PC-3 (cell line): Measurements from ENCODE around the gene C1QL3. TPM values are rescaled to one million over a fixed set of nuclear protein-coding genes. Genes with fewer than 3 reads are reported as not detected.

Experiments
- ATAC-seq: fragments of 200-7000 bp; cut with Tn5 transposase; 2 replicates; pipeline ENCODE4 v1.9.1; 2020; ENCODE audit warnings: mild to moderate bottlenecking, moderate library complexity
- BruUV-seq: library from RNA; stranded (reverse); fragments of 400-500 nt; replicated peaks from 2 replicates; lab custom pipeline; 2021; lab: Mats Ljungman, UMichigan
- CTCF ChIA-PET: fragments of 300-600 bp; sonication (Branson Sonifier 250); formaldehyde crosslinking; loops from one replicate; lab custom pipeline; 2022; ENCODE audit warnings: antibody characterized with exemption; lab: Charles Lee
- POLR2A ChIA-PET: fragments of 300-600 bp; sonication (Branson Sonifier 250); formaldehyde crosslinking; loops from one replicate; lab custom pipeline; 2022; ENCODE audit warnings: antibody characterized with exemption; ENCODE audit not compliant: unreplicated experiment; lab: Charles Lee
- DNase-seq: peaks from one replicate; pipeline ENCODE4 v3.0.0-alpha.2; 2015
- H2AFZ ChIP-seq: fragments of 300-600 bp; sonication (generic); 2 replicates; pipeline ENCODE4 v1.6.0; 2016; ENCODE audit warnings: antibody characterized with exemption, low read length
- H3F3A ChIP-seq: fragments of 300-600 bp; sonication (generic); one replicate; pipeline ENCODE4 v1.6.0; 2017; ENCODE audit warnings: antibody characterized with exemption, low read length, control low read depth, mild to moderate bottlenecking; ENCODE audit not compliant: unreplicated experiment
- H3K27ac ChIP-seq: fragments of 300-600 bp; sonication (generic); 2 replicates; pipeline ENCODE4 v1.5.1; 2016; ENCODE audit warnings: mild to moderate bottlenecking, low read length
- H3K27me3 ChIP-seq: fragments of 300-600 bp; sonication (generic); 2 replicates; pipeline ENCODE4 v1.6.1; 2016; ENCODE audit warnings: low read length, mixed read lengths
- H3K36me3 ChIP-seq: fragments of 300-600 bp; sonication (generic); 2 replicates; pipeline ENCODE4 v1.6.1; 2016; ENCODE audit warnings: low read depth, mixed run types, low read length, mixed read lengths
- H3K4me1 ChIP-seq: fragments of 300-600 bp; sonication (generic); 2 replicates; pipeline ENCODE4 v1.5.1; 2016; ENCODE audit warnings: low read length; ENCODE audit not compliant: insufficient read depth
- H3K4me2 ChIP-seq: fragments of 300-600 bp; sonication (generic); 2 replicates; pipeline ENCODE4 v1.6.0; 2016; ENCODE audit warnings: low read length
- H3K4me3 ChIP-seq: fragments of 300-600 bp; sonication (generic); 2 replicates; pipeline ENCODE4 v1.5.1; 2016; ENCODE audit warnings: mild to moderate bottlenecking, low read length, mixed read lengths
- H3K79me2 ChIP-seq: fragments of 300-600 bp; sonication (generic); 2 replicates; pipeline ENCODE4 v1.6.1; 2017; ENCODE audit warnings: low read length, mixed read lengths
- H3K9ac ChIP-seq: fragments of 300-600 bp; sonication (generic); 2 replicates; pipeline ENCODE4 v1.6.0; 2016; ENCODE audit warnings: mild to moderate bottlenecking, low read length
- H3K9me2 ChIP-seq: fragments of 300-600 bp; sonication (generic); replicated peaks from 2 replicates; pipeline ENCODE4 v1.6.1; 2016; ENCODE audit warnings: mixed run types, low read length, mixed read lengths
- H3K9me3 ChIP-seq: fragments of 300-600 bp; sonication (generic); 2 replicates; pipeline ENCODE4 v1.6.1; 2016; ENCODE audit warnings: low read length, mixed read lengths
- H4K20me1 ChIP-seq: fragments of 300-600 bp; sonication (generic); 2 replicates; pipeline ENCODE4 v1.6.1; 2016; ENCODE audit warnings: low read length, mixed read lengths
- EZH2 ChIP-seq: fragments of 300-600 bp; sonication (generic); IDR thresholded peaks from one replicate; pipeline ENCODE4 v1.6.1; 2017; ENCODE audit warnings: antibody characterized with exemption, mild to moderate bottlenecking, low read length; ENCODE audit not compliant: unreplicated experiment
- EZH2phosphoT487 ChIP-seq: fragments of 300-600 bp; sonication (generic); IDR thresholded peaks from 2 replicates; pipeline ENCODE4 v1.6.1; 2018; ENCODE audit warnings: mild to moderate bottlenecking, antibody characterized with exemption, low read length, borderline replicate concordance
- intact Hi-C: fragments of 100-400 bp; cut with micrococcal nuclease; formaldehyde crosslinking; loops from 2 replicates; pipeline ENCODE4 v1.9.0; 2023
- total RNA-seq: library from RNA; depleted of rRNA; stranded (reverse); fragments of >200 nt; gene quantifications from 2 replicates; pipeline ENCODE4 v1.2.3, GENCODE V29; 2014
- TF ChIP-seq, protein P1 (sequence below): fragments of 300-600 bp; sonication (generic); conservative IDR thresholded peaks from 2 replicates; pipeline ENCODE4 v1.5.1; 2017; ENCODE audit warnings: antibody characterized with exemption, low read depth, mild to moderate bottlenecking, low read length

The C1QL3 gene
- total RNA-seq, 1 experiment from 2014 or later = not detected

DNA sequence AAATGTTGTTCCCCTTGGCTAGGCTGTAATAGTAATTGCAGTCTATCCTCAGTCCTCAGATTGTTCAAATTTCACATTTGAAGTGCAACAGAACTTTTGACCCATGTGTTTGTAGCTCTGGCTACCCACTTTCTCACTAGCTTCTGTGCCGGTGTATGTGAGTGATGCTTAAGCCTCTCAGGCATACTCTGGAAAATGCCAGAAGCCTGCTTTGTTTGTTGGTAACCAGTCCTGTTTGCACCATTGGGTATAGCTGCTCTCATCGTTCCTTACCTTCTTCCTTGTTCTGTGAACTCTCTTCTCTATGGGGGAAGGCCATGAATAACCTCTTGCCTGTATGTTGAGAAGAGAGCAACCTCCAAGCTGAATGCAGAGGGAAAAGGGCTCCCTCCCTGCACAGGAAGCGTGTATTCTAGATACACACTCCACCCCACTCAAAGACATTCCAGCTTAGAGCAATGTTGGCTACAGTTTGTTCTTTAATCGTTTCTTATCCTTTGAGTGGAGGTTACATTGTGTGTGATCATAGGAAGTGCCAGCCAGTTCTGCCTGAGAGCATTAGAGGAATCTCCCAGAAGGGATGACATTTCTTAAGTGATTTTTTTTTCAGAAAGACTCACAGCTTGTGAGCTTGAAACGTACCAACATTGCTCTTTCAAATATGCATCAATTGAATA is 40.5 kb downstream of the C1QL3 start:
- Histone ChIP-seq H3F3A (no peaks in the 10 kb centered on the region), H3K4me3 (no peak overlapping the region), H3K27me3 (no peaks in the 10 kb centered on the region), H4K20me1 (no peaks in the 10 kb centered on the region), H3K4me2 (no peak overlapping the region), H3K9ac (no peak overlapping the region), H3K9me2 (no peaks in the 10 kb centered on the region), H3K4me1 (no peaks in the 10 kb centered on the region), H3K36me3 (no peaks in the 10 kb centered on the region), H3K79me2 (no peaks in the 10 kb centered on the region), H3K9me3 (no peaks in the 10 kb centered on the region), H3K27ac (no peak overlapping the region), H2AFZ (no peak overlapping the region)
- TF ChIP-seq EZH2phosphoT487 (no peak), EZH2 (no peak)
- TF ChIP-seq, protein P1, sequence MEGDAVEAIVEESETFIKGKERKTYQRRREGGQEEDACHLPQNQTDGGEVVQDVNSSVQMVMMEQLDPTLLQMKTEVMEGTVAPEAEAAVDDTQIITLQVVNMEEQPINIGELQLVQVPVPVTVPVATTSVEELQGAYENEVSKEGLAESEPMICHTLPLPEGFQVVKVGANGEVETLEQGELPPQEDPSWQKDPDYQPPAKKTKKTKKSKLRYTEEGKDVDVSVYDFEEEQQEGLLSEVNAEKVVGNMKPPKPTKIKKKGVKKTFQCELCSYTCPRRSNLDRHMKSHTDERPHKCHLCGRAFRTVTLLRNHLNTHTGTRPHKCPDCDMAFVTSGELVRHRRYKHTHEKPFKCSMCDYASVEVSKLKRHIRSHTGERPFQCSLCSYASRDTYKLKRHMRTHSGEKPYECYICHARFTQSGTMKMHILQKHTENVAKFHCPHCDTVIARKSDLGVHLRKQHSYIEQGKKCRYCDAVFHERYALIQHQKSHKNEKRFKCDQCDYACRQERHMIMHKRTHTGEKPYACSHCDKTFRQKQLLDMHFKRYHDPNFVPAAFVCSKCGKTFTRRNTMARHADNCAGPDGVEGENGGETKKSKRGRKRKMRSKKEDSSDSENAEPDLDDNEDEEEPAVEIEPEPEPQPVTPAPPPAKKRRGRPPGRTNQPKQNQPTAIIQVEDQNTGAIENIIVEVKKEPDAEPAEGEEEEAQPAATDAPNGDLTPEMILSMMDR = no peak
- no TSS peak for BruUV-seq
- ChIA-PET CTCF (no interaction called here), POLR2A (no interaction called here)
- intact Hi-C loops = no loop called here
- DNase-seq (no peak), ATAC-seq (no peak)

DNA sequence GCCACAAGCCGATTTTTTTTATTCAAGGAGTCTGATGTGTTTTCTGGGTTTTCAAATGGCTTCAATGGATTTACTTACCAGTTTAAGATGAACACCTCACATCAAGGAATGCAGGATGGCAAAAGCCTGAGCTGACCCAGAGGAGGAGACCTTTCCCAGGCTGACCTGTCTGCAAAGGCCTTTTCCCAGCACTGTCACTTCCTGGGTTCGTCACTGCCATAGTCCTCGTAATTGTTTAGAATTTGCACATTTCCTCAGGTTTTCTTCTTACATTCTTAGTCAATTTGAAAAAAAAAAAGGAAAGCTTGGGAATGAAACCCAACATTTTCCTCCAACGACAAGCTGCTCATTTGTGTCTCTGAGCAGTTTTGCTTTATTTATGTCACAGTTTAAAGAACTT is 42.9 kb downstream of the C1QL3 start:
- Histone ChIP-seq H3K27ac (no peak overlapping the region), H3K36me3 (no peaks in the 10 kb centered on the region), H2AFZ (no peak overlapping the region), H3K9me3 (no peaks in the 10 kb centered on the region), H3K79me2 (no peaks in the 10 kb centered on the region), H3K4me1 (no peaks in the 10 kb centered on the region), H3K9ac (no peak overlapping the region), H3K4me2 (no peak overlapping the region), H3K4me3 (no peak overlapping the region), H4K20me1 (no peaks in the 10 kb centered on the region), H3K9me2 (no peaks in the 10 kb centered on the region), H3K27me3 (no peaks in the 10 kb centered on the region), H3F3A (no peaks in the 10 kb centered on the region)
- intact Hi-C loops = no loop called here
- no peak for ATAC-seq
- POLR2A ChIA-PET = no interaction called here
- CTCF ChIA-PET = no interaction called here
- no peak for DNase-seq
- TF ChIP-seq EZH2phosphoT487 (no peak), EZH2 (no peak)
- TF ChIP-seq, protein P1 = no peak
- BruUV-seq = no TSS peak

- Histone ChIP-seq H2AFZ (no peak overlapping the region), H3K4me2 (no peak overlapping the region), H3K27me3 (no peaks in the 10 kb centered on the region), H3K4me3 (no peak overlapping the region), H3K9me2 (no peaks in the 10 kb centered on the region), H3K27ac (no peak overlapping the region), H3F3A (no peaks in the 10 kb centered on the region), H3K9ac (no peak overlapping the region), H3K4me1 (no peaks in the 10 kb centered on the region), H4K20me1 (no peaks in the 10 kb centered on the region), H3K79me2 (no peaks in the 10 kb centered on the region), H3K36me3 (no peaks in the 10 kb centered on the region), H3K9me3 (no peaks in the 10 kb centered on the region)
- intact Hi-C loops = no loop called here
- ATAC-seq (no peak), DNase-seq (no peak)
- TF ChIP-seq, protein P1 = no peak
- no peak for TF ChIP-seq EZH2
- TF ChIP-seq EZH2phosphoT487 = no peak
- BruUV-seq = no TSS peak
- POLR2A ChIA-PET = no interaction called here
- CTCF ChIA-PET = no interaction called here
Measured at GRCh38 chr10:16477757-16478156, 43.9 kb downstream of the C1QL3 start.
